Renal pelvis (tissue), 4 donors: ENCODE measurements around the gene KSR1. TPM values are rescaled to one million over a fixed set of nuclear protein-coding genes. Genes with fewer than 3 reads are reported as not detected.
"Not testable (repeated sequence)": the region's sequence is repeated elsewhere in the genome, so short reads cannot be mapped to it uniquely, and the experiment has no call there.

Experiments used
- DNase-seq: peaks from one replicate; pipeline ENCODE4 v3.0.0-alpha.2; 2013
- polyA plus RNA-seq, 3 donors: library from polyadenylated mRNA; unstranded; fragments of 120-200 nt; gene quantifications; one replicate each; pipeline ENCODE4 v1.2.1, GENCODE V29; 2013; ENCODE audit not compliant: insufficient read length in 3 of 3

The KSR1 gene
- polyA plus RNA-seq, 3 donors: 44.8 to 79.0 (median 77.5) TPM

DNA sequence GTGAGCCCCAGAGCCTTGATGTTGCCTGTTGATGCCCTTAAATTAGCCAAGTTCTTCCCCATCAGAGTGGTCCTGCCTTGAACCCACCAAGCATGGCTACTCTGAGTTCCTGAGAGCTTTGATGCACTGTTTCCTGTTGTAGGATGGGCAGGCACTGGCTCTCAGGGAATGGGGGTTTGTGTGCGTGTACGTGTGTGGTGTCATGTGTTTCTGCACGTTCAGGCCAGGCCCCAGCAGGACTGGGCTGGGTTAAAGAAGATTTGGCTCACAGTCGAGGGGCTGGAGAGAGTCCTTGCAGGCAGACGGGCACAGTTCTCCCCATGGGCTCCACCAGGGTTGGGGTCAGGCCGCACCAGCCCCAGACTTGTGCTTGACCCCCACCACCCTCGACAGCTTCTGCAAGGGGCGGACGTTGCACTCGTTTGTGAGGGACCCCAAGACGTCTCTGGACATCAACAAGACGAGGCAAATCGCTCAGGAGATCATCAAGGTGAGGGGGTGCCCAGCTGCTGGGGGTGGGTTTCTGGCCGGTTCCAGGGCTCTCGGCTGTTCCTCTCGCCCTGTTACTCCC, 151.4 kb downstream of the KSR1 start:
- no peak for DNase-seq

DNA sequence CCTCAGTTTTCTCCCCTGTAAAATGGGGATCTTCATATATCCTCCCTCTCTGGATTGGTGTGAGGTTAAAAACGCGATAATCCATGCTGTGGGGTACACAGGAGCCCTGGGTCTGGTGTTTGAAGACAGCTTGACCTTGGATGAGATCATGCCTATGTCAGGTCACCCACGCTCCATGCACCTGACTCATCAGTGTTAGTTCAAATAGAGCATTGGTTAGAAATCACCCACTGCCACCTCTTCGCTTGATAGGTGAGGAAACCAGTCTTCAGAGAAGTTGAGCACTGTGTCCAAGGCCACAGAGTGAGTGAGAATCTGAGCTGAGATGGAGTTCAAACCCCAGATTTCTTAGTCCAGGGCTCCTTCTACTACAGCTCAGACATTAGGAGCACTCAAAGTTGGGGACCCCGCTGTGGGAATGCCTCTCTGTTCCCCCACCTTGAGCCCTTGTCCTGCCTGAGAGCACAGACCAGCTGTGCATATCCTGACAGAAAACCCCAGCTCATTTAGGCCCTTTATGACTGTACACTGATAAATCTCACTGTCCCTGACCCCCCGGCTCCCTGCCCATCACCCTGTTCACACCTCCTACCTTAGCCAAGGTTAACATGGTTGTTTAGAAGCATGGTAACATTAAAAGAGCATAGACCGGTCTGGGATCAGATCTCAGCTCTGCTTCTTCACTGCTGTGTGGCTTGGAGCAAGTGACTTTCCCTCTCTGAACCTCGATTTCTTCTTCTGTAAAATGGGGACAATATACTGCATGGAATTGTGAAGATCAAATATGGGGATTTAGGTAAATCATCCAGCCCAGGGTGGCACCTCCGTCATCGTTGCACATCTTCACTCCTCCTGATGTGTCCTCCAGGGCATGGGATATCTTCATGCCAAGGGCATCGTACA, 152.3 kb downstream of the KSR1 start:
- no peak for DNase-seq

DNA sequence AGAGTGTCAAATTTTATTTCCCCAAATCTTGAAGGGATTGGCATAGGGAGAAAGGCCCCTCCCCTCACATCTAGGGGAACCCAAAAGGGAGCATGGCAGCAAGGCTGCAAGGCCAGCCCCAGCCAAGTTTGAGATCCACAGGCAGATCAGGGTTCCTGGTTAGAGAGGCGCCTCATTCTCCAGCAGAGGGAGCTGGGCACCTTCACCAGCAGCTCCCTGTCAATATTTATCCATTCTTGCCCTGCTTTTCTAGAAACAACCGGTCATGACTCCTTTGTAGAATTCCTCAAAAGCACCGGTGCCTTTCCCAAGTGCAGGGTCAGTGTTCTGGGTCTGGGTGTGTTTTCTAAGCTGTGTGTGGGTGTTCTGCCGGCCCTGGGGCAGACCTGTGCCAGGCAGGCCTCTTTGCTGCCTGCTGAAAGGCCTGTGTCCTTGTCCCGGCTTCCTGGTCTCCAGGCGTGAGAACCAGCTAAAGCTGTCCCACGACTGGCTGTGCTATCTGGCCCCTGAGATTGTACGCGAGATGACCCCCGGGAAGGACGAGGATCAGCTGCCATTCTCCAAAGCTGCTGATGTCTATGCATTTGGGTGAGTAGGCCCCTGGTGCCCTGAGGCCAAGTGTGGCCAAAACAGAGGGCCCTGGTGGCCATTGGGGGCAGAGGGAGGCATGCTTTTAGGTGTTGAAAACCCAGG, 153.5 kb downstream of the KSR1 start:
- peak; percentile 61 for DNase-seq

DNA sequence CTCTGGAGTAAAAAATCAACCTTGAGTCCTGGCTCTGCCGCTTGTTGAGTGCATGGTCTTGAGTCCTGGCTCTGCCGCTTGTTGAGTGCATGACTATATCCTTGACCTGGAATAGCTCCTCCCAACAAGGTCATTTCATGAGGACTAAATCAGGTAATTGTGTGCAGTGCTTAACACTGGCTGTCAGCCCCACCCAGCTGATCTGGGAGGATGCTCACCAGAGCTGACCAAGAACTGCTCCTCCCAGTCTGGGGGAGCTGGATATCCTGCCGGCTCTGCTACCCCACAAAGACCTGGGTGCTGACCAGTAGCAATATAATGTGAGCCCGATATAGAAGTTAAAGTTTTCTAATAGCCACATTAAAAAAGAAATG, 154.0 kb downstream of the KSR1 start:
- no peak for DNase-seq

DNA sequence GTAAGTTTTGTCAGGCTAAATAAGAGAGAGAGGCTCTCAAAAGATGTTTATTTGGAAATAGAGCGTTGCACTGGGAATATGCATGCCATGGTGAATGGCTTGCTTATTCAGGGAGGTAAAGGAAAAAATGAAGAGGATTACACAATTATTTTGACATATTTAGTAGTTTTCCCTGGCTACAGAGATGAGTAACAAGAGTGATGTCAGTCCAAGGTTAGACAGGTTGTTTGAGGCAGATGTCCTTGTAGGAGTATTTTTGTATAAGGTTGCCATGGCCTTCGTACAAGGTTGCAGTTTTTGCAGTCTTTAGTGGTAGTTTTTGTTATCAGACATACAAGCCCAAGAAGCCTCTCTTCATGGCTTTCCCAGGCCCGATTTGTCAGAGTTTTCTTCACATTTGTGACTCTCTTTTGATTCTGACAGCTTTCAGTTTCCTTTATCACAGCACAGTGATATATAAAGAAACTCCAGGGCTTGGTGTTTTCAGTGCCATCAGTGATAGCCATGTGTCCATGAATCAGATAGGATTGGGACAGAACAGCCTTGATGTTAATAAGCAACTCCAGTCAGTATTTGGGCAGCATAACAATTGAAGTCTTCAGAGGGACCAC, 156.0 kb downstream of the KSR1 start:
- no peak for DNase-seq

DNA sequence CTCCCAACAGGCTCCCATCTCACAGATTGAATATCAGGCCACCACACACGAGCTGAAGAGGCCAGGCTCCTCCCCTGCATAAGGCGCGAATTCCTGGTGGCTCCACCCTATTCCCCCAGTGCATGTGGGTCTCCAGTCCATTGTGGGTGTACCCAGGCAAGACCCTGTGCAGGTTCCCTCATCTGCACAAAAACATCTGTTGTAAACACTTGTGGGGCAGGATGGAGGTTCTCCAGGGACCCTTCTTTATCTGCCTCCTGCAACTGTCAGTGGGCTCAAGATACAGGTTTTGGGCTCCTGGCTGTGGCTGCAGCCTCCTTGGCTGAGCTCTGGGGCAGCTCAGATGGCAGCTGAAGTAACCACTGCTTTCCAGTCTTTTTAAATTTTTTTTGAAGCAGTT, 157.2 kb downstream of the KSR1 start:
- DNase-seq: no peak

DNA sequence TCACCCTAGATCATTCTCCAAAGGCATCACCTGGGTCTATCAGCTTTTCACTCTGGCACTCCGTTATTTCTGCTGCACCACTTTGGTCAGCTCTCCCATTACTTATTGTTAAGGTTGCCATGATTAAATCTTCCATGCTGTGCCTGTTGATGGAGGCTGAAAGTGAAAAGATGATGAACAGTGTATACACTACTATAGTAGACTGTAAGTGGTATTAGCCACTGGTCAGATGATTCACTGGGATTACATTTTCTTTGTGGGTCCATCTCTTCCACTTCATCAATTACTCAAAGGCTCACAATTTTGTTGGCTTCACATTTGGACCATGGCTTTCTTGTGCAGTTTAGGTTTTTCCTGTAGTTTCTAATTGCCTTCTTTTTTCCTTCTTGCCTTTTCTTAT, 158.9 kb downstream of the KSR1 start:
- DNase-seq: no peak

DNA sequence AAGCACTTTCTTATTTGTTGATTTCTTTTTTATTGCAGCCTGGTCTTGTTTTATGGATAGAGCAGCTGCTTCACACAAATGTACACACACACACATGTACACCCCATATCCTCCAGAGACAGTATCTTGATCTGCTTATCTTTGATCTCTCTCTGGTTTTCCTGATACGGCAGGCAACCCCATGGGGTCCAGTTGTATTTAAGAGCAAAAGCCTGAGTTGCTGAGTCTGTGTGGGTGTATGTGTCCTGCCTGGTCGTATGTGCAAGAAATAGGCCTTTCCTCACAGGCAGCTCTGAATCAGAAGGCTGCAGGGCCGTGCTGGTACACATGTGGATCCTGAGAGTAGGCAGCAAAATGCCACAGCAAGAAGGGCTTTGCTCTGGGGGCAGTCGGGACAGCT, 160.2 kb downstream of the KSR1 start:
- DNase-seq: no peak

DNA sequence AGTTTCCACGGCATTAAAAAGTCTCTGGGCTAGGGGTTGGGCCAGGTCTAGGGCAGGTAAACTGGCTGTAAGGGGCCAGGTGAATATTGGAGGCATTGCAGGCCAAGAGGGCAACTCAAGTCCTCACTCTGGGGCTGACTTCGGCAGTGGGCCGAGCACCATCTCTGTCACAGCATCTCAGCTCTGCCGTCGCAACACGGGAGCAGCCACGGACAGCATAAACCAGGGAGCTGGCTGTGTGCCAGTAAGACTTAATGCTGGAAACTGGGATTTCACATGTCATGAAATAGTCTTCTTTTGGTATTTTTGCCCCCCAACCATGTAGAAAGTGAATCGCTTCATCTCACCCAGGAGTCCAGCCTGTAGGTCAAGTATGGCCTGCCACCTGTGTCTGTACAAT, 162.2 kb downstream of the KSR1 start:
- no peak for DNase-seq

DNA sequence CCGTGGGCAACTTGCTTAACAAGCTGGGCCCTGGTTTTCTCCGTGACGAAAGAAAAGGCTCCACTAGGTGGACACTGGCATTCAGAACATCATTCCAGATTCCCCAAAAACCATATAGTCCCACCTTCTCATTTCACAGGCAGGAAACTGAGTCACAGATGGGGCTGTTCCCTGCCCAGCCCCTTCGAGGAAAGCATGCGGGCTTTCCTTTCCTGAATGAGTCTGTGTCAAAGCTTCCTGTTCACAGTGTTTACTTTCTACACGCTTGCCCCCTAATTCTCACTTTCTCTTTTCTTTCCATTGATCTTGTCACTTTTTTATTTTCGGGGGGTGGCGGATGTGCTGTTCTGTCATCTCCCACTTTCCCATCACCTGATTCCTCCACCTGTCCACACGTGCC, 164.5 kb downstream of the KSR1 start:
- no peak for DNase-seq

DNA sequence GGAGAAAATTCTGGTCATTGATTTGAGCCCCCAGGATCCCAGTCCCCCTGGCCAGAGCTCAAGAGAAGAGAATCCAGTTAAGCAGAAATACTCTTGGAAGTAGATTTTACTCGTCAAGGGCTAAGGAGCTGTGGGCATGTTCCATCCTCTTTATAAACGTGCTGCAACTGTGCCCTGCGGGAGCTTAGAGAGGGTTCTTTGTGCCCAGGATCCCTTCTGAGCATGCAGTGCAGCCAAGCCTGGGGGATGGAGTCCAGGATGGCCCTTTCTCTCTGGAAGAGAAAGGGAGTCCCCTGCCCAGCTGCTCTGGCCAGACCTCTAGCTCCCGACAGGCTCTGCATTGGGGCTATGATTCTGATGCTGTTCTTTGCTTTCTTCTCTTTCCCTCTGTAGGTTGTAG, 165.3 kb downstream of the KSR1 start:
- no peak for DNase-seq

DNA sequence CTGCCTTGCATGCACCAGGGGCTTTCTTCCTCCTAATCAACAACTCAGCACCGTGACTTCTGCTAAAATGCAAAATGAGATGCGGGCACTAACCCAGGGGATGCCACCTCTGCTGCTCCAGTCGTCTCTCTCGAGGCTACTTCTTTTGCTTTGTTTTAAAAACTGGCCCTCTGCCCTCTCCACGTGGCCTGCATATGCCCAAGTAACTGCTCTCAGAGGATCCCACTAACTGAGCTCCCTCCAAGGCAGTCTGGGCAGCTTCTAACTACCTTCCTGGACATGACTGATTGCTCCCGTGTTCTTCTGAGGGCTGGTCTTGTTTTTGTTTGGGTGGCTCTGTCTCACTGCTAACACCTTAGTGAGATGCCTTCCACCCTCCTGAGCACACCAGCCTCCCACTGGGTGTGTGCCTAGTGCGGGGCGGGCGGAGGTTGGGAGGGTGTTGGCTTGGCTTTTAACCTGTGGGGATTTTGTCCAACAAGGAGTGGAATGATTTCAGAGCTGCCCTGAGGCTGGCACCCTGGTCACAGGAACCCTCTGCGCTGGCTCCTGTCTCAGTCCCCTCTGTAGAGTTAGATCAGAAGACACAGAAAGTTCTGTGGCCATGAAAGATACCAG, 165.8 kb downstream of the KSR1 start:
- DNase-seq: no peak

DNA sequence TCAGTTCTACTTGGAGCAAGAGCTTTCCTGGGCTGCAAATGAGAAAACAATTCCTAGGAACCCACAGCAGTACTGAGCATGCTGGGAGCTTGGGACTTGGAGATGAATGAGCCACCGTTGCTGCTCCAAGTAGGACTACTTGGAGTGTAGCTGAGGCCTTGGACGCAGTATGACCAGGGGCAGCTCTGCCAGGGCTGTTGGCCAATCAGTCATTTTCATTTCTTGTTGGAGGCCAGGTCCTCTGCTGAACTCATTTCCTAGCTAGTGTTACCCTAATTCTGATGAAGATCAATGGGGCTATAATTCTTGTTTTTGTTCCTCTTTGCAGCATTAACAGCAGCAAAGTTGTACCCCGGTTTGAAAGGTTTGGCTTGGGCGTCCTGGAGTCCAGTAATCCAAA, 166.7 kb downstream of the KSR1 start:
- no peak for DNase-seq

DNA sequence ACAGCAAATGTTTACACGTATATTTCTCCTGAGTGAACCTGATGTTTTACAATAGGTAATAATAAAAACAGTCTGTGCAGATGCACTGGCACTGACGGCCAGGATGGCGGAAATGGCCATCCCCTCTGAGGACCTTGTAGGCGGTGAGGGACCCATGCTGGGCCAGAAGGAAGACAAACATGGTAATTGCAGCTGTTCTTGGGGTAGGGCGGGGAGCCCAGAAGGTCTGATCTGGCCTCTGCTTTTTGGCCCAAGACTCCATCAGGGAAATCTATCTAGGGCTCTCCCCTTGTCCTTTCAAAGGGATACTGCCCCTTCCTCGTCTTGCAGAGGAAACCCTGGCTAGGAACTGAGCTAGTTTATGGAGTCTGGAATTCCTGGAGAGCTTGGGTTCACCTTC, 167.4 kb downstream of the KSR1 start:
- DNase-seq: no peak

DNA sequence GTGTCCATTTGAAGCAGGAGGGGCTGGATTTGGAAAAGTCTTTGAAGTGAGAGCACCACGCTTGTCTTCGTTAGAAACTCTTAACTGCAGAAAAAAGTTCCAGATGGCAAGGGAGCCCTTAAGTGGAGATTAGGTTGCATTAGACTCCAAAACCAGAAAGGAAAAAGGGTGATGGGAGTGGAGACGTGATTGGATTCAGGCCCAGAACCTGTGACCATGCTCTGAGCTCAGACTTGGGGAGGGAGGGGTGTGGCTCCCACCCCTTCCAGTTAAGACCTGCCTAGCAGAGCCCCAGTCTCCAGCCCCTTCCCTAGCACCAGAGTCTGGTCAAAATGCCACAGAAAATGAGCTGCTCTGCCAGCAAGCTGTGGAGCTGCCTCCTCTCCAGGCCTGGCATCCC, 168.3 kb downstream of the KSR1 start:
- DNase-seq: no peak

DNA sequence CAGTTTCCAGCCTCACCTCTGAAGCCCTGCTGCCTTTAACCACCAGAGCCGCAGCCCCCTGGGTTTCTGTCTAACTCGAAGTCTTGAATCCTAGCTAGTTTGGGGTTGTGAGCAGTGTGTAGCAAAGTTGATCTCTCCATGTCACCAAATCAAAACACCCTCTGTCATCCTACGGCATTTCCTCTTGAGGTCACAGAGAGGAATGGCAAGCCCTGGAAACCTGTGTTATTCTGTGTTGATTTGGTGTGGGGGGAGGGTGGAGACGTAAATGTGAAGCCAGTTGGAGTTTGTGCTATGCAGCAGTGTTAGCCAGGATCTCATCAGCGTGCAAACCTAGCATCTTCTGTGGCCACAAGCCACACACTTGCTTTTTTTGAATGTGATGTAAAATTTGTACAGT, 169.6 kb downstream of the KSR1 start:
- no peak for DNase-seq

DNA sequence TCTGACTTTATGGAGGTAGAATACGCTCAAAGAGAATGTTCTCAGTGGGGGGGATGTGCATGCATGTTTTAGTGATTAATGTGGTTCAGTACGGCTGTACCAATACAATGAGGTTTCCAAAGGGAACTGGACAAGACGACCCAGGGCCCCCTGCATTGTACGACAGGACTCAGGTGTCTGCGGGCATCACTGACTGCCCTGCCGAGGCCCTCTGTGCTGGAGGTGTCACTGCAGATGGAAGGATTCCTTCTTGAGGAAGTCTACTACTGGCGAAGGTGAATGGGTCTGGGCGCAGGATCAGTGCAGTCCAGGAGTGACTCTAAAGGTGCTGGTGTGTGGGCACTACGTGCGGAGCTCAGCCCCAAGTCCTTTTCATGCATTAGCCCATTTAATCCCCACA, 171.3 kb downstream of the KSR1 start:
- no peak for DNase-seq

DNA sequence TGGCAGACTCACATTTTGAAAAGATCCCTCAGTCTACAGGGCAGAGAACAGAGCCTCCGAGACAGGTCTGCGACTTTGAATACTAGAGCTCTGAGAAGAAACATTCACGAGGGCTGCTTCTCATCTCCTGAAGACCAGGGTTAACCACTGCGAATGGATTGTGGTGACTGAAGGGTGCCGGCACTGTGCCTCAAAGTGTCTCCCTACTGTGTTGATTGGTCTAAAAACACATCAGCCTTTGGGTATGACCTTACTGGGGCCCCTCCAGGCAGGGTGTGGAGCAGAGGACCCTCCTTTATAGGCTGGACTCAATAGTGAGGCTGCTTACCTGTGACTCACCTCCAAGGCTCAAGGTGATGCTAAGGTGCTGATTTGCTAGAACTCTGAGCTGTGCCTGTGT, 172.1 kb downstream of the KSR1 start:
- DNase-seq: no peak

DNA sequence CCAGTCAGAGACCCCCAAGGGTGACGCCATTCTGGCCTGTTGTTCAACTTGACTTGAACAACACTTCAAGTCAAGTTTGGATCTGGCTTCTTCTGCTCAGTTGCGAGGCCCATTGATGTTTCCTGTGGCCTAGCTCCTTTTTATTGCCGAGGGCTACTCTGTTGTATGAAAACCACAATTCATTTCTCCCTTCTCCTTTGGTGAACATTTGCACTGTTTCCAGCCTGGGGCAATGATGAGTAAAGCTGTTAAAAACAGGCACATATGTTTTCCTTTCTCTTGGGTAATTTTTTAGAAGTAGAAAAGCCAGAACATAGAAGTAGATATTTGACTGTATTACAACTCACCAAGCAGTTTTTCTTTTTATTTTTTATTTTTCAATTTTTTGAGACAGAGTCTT, 173.0 kb downstream of the KSR1 start:
- not testable (repeated sequence) for DNase-seq

DNA sequence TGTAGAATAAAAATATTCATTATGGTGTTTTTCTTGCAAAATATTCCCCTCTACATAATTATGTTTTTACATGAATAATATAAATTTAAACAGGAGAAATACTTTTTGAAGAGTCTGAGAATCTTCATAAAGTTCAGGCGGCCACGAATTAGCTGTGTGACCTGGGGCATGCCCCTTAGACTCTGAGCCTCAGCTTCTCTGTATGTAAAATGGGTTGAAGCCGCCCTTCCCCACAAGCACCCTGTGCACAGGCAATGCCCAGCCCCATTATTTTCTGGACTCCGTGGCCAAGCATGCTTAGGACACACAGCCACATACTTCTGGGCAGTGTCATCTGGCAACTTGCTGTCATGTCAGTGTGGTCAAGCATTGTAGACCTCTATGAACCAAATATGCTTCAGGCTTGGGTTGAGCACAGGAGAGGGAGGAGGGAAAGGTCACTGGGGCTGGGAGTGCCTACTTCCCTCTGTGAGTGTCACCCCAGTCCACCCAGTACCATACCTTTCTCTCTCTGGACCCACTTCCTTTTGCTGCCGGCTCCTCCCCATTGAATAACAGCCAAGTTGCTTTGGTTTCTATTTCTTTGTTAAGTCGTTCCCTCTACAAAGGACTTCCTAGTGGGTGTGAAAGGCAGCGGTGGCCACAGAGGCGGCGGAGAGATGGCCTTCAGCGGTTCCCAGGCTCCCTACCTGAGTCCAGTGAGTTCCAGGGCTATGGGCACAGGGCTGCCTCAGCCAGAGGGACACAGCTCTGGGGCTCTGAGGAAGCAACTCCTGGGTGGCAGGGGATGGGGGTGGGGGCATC, 174.6 kb downstream of the KSR1 start, which contains the start of gene LGALS9:
LGALS9 (plus strand) TSS at position 582 of the 804 bp plus-strand sequence; CDS start at position 660, 78 bp downstream.
- no peak for DNase-seq

DNA sequence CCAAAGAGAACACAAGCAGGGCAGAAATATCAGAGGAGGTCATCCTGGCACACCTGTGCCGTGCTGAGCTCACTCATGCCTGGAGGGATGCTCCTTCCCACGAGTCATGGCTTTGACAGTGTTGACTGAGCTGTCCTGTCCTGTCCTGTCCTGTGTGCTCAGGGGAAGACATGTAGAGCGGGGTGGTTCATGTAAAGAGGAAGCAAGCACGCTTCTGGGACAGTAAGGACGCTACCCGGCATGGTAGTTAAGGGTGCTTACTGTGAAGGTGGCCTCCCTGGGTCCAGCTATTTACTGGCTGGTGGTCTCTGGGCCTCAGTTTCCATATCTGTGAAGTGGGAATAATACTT, 175.1 kb downstream of the KSR1 start:
- no peak for DNase-seq
